GM18951 (cell line): ENCODE results near the gene ITPA.

Source experiments
- POLR2A ChIP-seq: IDR thresholded peaks from 4 replicates; pipeline ENCODE4 v1.6.1; 2011; ENCODE audit warnings: mild to moderate bottlenecking; ENCODE audit not compliant: insufficient read length, insufficient read depth; ENCODE audit errors: extremely low read depth
- in situ Hi-C: fragments of 300-500 bp; cut with MboI; formaldehyde crosslinking; loops from one replicate; pipeline ENCODE4 v1.12.0; 2022; ENCODE audit warnings: low sequenced_read_pairs, mixed read lengths, inconsistent platforms; ENCODE audit not compliant: unreplicated experiment

ITPA gene

DNA sequence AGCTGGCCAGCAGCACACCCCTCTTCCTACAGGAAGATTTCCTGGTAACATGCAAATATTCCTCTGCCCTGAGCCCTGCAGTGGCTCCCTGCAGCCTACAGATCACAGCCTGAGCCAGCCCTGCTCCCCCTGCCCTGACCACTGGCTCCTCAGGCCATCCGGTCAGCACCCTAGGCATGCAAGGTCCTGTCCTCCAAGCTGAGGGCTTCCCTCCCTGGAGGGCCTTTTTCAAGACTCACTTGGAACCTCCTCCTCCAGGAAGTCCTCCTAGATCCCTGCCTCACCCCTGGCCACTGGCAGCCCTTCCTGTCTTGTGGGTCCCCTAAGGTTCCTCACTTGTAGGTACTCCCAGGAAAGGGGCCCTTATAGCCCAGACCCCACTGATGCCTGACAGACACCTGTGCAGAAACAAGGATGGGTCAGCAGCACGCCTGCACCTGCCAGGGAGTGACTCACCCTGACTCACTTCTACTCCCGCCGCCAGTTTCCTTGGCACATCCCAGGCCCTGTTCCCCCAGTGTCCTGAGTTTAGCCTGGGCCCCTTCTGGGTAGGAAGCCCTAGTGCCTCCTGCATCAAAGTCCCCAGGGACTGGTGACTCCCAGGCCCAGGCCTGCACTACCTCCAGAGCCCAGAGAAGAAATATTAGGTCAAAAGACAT lies 26.5 kb downstream of the ITPA start:
- no peak for TF ChIP-seq POLR2A
- in situ Hi-C loops, result no loop called here

DNA sequence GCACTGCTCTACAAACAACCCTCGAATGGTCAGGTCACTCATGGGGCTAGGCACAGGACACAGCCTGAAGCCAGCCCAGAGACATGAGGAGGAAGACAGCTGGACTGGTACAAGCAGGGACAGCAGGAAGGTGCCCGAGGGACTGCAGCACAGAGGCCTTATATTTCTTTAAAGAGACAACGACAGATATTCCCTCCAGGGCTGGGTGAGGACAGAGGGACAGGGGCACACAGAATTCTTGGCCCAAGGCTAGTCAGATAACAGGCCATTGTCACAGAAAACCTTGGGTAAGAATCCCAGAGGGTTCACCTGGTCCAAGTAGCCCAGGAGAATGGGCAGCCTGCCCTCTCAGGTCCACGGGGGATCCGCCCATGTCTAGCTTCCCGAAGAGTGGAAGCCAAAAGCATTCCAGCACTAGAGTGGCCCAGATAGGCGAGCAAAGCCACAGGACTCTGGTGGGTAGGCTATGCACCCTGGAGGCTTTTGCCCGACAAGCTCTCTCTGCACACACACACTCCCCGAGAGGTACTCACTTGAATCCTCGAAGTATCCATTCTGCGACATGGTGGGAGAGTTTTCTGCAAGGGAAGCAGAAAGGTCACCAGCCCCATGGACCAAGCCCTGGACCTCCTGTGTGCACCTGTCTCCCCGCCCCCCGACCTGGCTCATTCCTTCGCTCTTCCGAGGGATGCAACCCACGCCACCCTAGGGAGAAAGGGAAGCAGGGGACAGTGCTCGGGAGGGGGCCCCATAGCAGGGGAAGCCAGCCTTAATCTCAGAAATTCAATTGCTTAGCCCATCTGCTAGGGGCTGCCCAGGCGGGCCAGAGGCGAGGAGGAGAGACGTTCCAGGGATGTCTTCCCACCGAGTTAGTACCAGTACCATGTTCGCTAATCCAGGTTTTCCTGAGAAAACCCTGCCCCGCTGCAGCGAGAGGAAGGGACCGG lies 28.0 kb downstream of the ITPA start:
- TF ChIP-seq POLR2A, result no peak
- in situ Hi-C loops, result no loop called here

DNA sequence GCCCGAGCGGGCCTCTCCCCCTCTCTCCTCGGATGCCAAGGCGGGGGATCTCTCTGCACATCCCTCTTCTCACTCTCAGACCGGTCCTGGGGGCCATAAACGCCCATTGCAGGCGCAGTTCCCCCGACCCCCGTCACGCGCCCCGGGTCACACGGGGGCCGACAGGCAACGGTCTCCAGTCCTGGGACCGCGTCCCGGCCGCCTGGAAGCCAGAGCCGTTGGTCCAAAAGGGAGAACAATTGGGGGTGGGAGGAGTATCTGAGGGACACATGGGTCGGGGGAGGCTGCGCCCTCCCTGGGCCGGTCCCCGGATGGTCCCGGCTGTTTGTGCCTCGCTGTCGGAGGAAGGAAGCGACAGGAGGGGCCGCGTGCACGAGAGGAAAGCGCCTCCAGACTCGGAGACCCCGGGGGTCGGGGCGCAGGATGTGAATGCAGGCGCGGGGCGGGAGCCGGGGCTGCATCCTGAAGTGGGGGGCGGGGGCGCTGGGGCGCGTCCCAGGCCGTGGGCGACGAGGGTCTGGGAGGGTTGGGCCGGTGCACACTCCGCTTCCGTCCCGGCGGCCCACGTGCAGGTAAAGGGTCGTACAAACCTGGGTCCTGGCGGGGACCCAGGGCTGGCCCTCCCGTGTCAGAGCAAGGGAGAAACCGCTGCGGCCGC lies 28.8 kb downstream of the ITPA start:
- TF ChIP-seq POLR2A, result no peak
- in situ Hi-C loops, result no loop called here

DNA sequence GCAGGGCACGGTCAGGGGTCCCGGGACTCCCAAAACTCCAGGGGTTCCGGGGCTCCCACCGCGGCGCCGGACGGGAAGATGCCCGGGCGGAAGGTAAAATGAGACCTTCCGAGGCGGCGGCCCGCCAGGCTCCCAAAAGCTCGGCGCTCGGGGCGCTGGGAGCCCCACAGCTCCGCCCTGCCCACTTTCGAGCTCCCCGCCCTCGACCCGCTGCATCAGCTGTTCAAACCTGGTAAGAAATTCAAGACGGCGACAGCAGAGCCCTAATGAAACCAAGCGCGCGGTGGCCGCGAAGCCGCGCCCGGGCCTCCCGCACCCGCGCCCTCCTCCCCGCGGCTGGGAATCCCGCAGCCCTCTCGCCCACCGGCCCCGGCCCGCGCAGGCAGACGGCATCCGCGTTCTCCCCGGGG lies 29.3 kb downstream of the ITPA start:
- no peak for TF ChIP-seq POLR2A
- in situ Hi-C loops, result no loop called here

DNA sequence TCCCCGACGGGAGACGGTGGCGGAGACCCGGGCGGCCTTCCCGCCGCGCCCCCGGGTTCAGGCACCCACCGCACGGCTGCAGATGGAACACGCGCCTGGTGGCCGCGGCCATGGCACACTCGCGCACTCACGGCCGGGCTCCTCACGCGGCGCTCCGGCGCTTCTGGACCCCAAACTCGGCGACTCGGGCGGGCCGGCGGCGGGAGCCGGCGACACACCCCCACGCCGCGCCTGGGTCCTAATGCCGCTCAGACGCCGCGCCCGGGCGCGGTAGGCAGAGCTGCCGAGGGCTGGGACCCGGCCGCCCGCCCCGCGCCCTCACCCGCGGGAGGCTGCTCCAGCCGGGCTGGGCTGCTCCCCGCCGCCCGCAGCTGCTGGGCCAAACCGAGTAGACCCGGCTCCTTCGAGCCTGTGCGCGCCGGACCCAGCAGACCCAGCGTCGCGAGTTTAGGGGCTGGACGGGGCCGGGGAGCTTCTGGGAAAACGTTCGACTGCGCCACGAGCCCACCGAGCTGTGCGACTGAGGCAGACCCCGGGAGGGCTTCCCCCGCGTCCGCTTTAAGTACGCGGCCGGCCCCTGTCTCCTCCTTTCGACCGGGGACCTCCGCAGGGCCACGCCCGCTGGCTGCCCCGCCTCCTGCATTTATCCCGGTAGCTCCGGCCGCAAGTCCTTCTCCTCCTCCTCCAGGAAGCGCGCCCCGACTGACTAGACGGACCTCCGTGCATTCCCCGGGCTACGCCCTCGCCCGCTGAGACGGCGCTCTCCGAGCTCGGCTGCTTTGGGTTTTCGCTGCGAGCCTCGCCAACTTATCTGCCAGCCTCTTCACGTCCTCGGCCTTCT lies 29.9 kb downstream of the ITPA start, which contains the start of gene SLC4A11:
Gene SLC4A11, minus strand, starts transcription at position 165 of the 841 bp plus-strand sequence. Its CDS starts 53 bp downstream, at position 112.
- TF ChIP-seq POLR2A, result no peak
- in situ Hi-C loops, result no loop called here

DNA sequence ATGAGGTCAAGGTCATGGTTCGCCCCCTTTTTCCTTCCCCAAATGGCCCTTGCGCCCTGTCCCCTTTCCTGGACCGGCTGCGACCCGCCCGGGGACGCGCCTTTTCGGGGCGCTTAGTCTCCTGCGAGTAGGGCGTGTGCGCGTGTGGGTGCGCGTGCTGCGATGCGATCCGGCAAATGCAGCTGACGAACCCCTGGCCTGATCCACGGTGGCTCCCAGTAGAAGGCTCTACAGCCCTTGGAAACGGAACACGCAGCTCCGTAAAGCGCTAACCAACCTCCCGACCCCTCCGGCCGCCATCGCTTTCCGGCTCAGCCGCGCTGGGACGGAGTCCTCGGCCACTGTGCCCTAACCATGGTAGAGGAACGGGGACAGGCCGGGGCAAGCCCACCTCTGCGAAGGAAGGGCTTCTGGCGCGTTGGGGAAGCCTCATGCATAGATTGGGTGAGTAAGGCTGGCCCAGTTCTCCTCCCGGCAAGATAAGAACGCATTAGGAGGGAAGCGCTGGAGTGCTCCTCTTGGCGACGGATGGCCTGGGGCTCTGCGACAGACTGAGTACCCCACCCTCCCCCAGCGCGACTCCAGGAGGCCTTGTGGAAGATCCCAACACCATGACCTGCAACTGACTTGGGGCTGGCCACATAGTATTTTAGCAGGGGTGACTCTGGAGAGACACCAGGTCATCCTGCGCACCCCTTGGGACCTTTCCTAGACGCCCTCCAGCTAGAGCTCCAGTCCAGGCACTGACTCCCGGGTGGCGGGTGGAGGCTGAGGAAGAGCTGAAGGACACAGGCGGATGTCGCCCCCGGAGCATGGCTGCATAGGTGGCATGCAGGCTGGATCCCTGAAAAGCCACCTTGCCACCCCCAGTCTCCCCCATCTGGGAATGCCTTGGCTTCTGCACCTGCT lies 30.8 kb downstream of the ITPA start:
- TF ChIP-seq POLR2A, result no peak
- in situ Hi-C loops, result no loop called here

DNA sequence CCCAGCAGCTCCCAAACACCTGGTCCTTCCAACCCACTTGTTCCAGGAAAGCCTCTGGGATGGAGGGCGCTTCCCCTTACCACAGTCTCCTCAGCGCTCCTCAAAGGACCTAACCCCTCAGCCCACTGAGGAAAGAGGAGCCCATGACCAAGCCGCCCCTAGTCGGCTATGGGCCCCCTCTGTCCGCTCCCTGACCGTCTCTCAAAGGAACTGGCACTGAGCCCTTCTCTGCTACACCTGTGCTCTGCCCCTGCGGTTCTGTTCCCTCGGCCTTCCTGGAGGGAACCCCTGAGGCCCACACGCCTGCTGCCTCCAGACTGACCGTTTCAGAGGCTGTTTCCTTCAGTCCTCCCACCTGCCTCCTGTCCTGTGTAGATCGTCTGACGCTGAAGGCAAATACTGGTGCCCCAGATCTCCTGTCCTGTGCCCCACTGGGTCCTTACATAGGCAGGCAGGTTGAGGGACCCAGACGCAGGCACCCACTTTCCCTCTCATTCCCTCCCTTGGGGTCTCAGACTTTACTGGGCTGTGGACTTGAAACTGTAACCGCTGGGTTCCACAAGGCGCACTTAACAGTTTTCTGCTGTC lies 31.6 kb downstream of the ITPA start:
- no peak for TF ChIP-seq POLR2A
- in situ Hi-C loops, result no loop called here

DNA sequence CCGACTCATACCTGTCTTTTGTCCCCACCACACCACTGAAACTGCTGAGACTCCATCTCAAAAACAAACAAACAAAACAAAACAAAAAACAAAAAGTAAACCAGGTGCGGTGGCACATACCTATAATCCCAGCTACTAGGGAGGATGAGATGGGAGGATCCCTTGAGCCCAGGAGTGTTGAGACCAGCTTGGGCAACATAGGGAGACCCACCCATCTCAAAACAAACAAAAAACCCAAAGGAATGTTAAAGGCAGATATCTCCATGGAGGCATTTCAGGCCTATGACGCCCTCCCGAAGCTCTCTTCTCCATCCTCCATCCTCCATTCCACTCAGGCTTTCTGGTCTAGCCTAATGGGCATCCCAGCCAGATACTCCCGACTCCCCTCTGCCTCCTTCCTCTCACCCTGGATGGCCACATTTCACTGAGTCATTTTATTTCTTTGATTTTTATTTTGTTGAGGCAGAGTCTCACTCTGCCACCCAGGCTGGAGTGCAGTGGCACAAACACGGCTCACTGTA lies 32.9 kb downstream of the ITPA start:
- TF ChIP-seq POLR2A, result no peak
- in situ Hi-C loops, result no loop called here

DNA sequence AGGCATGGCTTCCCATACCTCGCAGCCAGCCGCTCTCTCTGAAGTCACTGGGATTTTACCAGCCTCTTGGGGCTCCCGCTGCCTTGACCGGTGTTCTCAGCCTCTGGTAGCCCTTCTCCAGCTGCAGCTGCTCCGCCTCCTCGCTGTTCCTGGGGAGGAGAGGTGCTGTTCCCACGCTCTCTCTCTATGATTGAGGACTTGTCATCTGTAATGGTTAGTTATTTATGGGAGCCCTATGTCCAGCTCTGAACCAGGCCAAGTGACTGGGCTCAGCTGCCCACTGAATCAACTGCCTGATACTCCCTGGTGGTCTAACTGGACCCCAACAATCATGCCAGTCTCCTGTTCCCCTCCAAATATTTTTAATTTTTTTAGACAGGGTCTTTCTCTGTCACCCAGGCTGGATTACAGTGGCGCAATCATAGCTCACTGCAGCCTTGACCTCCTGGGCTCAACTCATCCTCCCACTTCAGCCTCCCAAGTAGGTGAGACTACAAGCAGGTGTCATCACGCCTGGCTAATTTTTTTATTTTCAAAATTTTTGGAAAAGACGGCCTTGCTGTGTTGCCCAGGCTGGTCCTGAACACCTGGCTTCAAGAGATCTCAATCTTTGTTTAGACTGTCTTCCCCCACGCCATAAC lies 34.5 kb downstream of the ITPA start:
- TF ChIP-seq POLR2A, result no peak
- in situ Hi-C loops, result no loop called here

DNA sequence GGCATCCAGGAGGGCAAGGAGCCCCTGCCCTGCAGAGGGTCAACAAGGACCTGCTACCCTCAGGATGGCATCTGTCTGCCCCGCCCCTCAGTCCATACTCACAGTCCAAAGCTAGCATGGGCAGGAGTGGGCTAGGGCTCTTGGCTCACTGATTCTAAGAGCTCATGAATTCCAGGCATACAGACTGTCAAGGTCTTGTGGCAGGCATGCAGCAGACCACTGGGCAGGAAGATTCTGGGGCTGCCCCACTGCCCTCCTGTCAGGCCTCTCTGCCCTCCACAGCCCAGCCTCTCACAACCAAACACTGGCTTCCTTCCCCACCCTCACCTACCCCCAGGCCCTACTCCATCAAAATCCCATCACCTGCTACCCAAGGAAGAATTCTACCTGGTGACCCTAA lies 35.3 kb downstream of the ITPA start:
- in situ Hi-C loops, result no loop called here

DNA sequence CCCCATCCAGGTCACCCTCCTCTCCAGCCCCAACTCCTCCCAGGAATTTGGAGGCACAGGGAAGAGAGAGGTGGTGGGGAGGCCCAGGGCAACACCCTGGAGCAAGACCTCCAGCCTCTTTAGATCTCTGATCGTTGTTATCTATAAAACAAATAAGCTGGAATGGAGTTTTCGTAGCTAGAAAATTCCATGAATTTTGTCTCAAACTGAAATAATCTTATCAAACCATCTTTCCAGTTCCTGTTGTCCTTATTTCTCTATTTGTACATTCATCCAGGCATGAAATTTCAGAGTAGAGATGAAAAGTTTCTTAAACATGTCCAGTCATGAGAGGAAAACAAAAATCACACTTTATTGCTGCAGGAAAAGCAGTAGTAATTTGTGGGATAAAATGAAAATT lies 35.9 kb downstream of the ITPA start:
- TF ChIP-seq POLR2A, result no peak
- in situ Hi-C loops, result no loop called here

More for the DNA sequence above, 35.3 kb downstream of the ITPA start:
- TF ChIP-seq POLR2A, result no peak
